ENCODE data around the gene BNIP2.

GRCh38 chr15:59676565-59676964 lies 12.6 kb downstream of the BNIP2 start:
- TF ChIP-seq CTCF (IDR thresholded peaks at IDR 0.05; ENCODE audit: low read depth, low read length) (no peak), MAX (IDR thresholded peaks at IDR 0.05; ENCODE audit: low read depth, low read length) (no peak), POLR2A (IDR thresholded peaks at IDR 0.05; ENCODE audit: extremely low read depth, insufficient read length) (no peak)

All from NB4 (cell line).